MM.1S (cell line): ENCODE data around the gene BLOC1S3.

ENCODE experiments used
- DNase-seq: peaks from one replicate; pipeline ENCODE4 v3.0.0-alpha.2; 2015
- H2AFZ ChIP-seq: fragments of 300-600 bp; sonication (generic); 2 replicates; pipeline ENCODE4 v1.6.0; 2016; ENCODE audit warnings: antibody characterized with exemption, low read length
- H3F3A ChIP-seq: fragments of 300-600 bp; sonication (generic); 2 replicates; pipeline ENCODE4 v1.6.1; 2016; ENCODE audit warnings: mild to moderate bottlenecking, antibody characterized with exemption, low read length, moderate library complexity, mixed read lengths; ENCODE audit not compliant: insufficient read depth
- H3K27ac ChIP-seq: fragments of 300-600 bp; sonication (generic); 2 replicates; pipeline ENCODE4 v1.5.1; 2016; ENCODE audit warnings: mild to moderate bottlenecking, low read length
- H3K27me3 ChIP-seq: fragments of 300-600 bp; sonication (generic); replicated peaks from 2 replicates; pipeline ENCODE4 v1.6.0; 2016; ENCODE audit warnings: low read length; ENCODE audit not compliant: insufficient read depth
- H3K36me3 ChIP-seq: fragments of 300-600 bp; sonication (generic); replicated peaks from 2 replicates; pipeline ENCODE4 v1.6.1; 2016; ENCODE audit warnings: mild to moderate bottlenecking, low read length, mixed read lengths; ENCODE audit not compliant: insufficient read depth
- H3K4me1 ChIP-seq: fragments of 300-600 bp; sonication (generic); 2 replicates; pipeline ENCODE4 v1.6.1; 2016; ENCODE audit warnings: low read length, mixed read lengths
- H3K4me2 ChIP-seq: fragments of 300-600 bp; sonication (generic); 2 replicates; pipeline ENCODE4 v1.6.0; 2016; ENCODE audit warnings: low read depth, low read length
- H3K4me3 ChIP-seq: fragments of 300-600 bp; sonication (generic); 2 replicates; pipeline ENCODE4 v1.5.1; 2016; ENCODE audit warnings: low read length, mixed read lengths
- H3K79me2 ChIP-seq: fragments of 300-600 bp; sonication (generic); 2 replicates; pipeline ENCODE4 v1.6.1; 2016; ENCODE audit warnings: mixed run types, low read length, mixed read lengths
- H3K9ac ChIP-seq: fragments of 300-600 bp; sonication (generic); 2 replicates; pipeline ENCODE4 v1.6.1; 2016; ENCODE audit warnings: low read length, mixed read lengths
- H3K9me2 ChIP-seq: fragments of 300-600 bp; sonication (generic); replicated peaks from 2 replicates; pipeline ENCODE4 v1.6.1; 2016; ENCODE audit warnings: mild to moderate bottlenecking, low read length, mixed read lengths; ENCODE audit not compliant: insufficient read depth
- H3K9me3 ChIP-seq: fragments of 300-600 bp; sonication (generic); replicated peaks from 2 replicates; pipeline ENCODE4 v1.6.1; 2016; ENCODE audit warnings: mild to moderate bottlenecking, low read length, mixed read lengths; ENCODE audit not compliant: insufficient read depth
- H4K20me1 ChIP-seq: fragments of 300-600 bp; sonication (generic); 2 replicates; pipeline ENCODE4 v1.6.1; 2016; ENCODE audit warnings: mild to moderate bottlenecking, low read length, moderate library complexity, mixed read lengths; ENCODE audit not compliant: insufficient read depth
- CTCF ChIP-seq: fragments of 300-600 bp; sonication (generic); IDR thresholded peaks from 2 replicates; pipeline ENCODE4 v1.5.1; 2016; ENCODE audit warnings: antibody characterized with exemption, low read length, mixed read lengths
- EZH2 ChIP-seq: fragments of 300-600 bp; sonication (generic); optimal IDR thresholded peaks from 2 replicates; pipeline ENCODE3; 2017; ENCODE audit warnings: low read depth, mild to moderate bottlenecking, antibody characterized with exemption, low read length, mixed read lengths
- EZH2phosphoT487 ChIP-seq: fragments of 300-600 bp; sonication (generic); IDR thresholded peaks from 2 replicates; pipeline ENCODE4 v1.6.1; 2018; ENCODE audit warnings: antibody characterized with exemption, low read length

BLOC1S3 gene

GRCh38 chr19:45141203-45141900 is 37.2 kb upstream of the BLOC1S3 start:
- peaks cover 21% of the 10 kb centered on the region for H3K4me1 ChIP-seq
- DNase-seq, result no peak
- H3K27me3 ChIP-seq, result no peaks in the 10 kb centered on the region
- H3K9me2 ChIP-seq, result no peaks in the 10 kb centered on the region
- peaks cover 19% of the 10 kb centered on the region for H3F3A ChIP-seq
- no peak overlapping the region for H3K9ac ChIP-seq
- no peaks in the 10 kb centered on the region for H3K9me3 ChIP-seq
- TF ChIP-seq EZH2, result no peak
- no peak for TF ChIP-seq CTCF
- TF ChIP-seq EZH2phosphoT487, result no peak
- no peaks in the 10 kb centered on the region for H4K20me1 ChIP-seq
- peaks cover 37% of the 10 kb centered on the region for H3K79me2 ChIP-seq
- H2AFZ ChIP-seq, result no peak overlapping the region
- H3K27ac ChIP-seq, result no peak overlapping the region
- no peaks in the 10 kb centered on the region for H3K36me3 ChIP-seq
- H3K4me2 ChIP-seq, result no peak overlapping the region
- H3K4me3 ChIP-seq, result no peak overlapping the region

GRCh38 chr19:45142016-45142725 is 36.4 kb upstream of the BLOC1S3 start:
- Histone ChIP-seq H3F3A (peaks cover 11% of the 10 kb centered on the region), H3K36me3 (no peaks in the 10 kb centered on the region), H3K4me2 (no peak overlapping the region), H3K4me3 (no peak overlapping the region), H3K27ac (no peak overlapping the region), H4K20me1 (no peaks in the 10 kb centered on the region), H3K27me3 (no peaks in the 10 kb centered on the region), H3K79me2 (peaks cover 35% of the 10 kb centered on the region), H3K9ac (no peak overlapping the region), H3K4me1 (peaks cover 13% of the 10 kb centered on the region), H3K9me3 (no peaks in the 10 kb centered on the region), H3K9me2 (no peaks in the 10 kb centered on the region), H2AFZ (no peak overlapping the region)
- TF ChIP-seq EZH2phosphoT487 (no peak), EZH2 (no peak), CTCF (no peak)
- DNase-seq, result no peak

GRCh38 chr19:45142726-45143110 is 35.9 kb upstream of the BLOC1S3 start:
- Histone ChIP-seq H4K20me1 (no peaks in the 10 kb centered on the region), H3K9me2 (no peaks in the 10 kb centered on the region), H3K9me3 (no peaks in the 10 kb centered on the region), H3F3A (peaks cover 6% of the 10 kb centered on the region), H3K36me3 (no peaks in the 10 kb centered on the region), H3K4me1 (peaks cover 9% of the 10 kb centered on the region), H3K9ac (no peak overlapping the region), H3K4me3 (no peak overlapping the region), H3K79me2 (peaks cover 35% of the 10 kb centered on the region), H3K27ac (no peak overlapping the region), H3K4me2 (no peak overlapping the region), H2AFZ (no peak overlapping the region), H3K27me3 (no peaks in the 10 kb centered on the region)
- TF ChIP-seq EZH2 (no peak), CTCF (no peak), EZH2phosphoT487 (no peak)
- DNase-seq, result no peak
